Measurements from ENCODE around the gene SPTLC2. TPM values are rescaled to one million over a fixed set of nuclear protein-coding genes. Genes with fewer than 3 reads are reported as not detected.

The SPTLC2 gene
- total RNA-seq, 1 donor from 2014 or later, result 40.9 TPM

GRCh38 chr14:77612011-77612620, 4.3 kb downstream of the SPTLC2 start:
- H3K27me3 Mint-ChIP-seq, result no peaks in the 10 kb centered on the region
- H3K9me3 Mint-ChIP-seq, result no peaks in the 10 kb centered on the region
- H3K4me3 Mint-ChIP-seq, result peak overlapping the region; percentile 74
- peak overlapping the region; percentile 20 for H3K27ac Mint-ChIP-seq
- TF ChIP-seq CTCF (conservative IDR thresholded peaks at IDR 0.05), result no peak
- no peak for DNase-seq (ENCODE audit: extremely low spot score, unreplicated experiment)
- H3K4me1 Mint-ChIP-seq (ENCODE audit: unreplicated experiment), result peaks cover 30% of the 10 kb centered on the region
- peaks cover 8% of the 10 kb centered on the region for H3K36me3 Mint-ChIP-seq

GRCh38 chr14:77610553-77610952, 5.9 kb downstream of the SPTLC2 start:
- H3K4me1 Mint-ChIP-seq (ENCODE audit: unreplicated experiment), result peaks cover 26% of the 10 kb centered on the region
- no peak for TF ChIP-seq CTCF (conservative IDR thresholded peaks at IDR 0.05)
- no peaks in the 10 kb centered on the region for H3K27me3 Mint-ChIP-seq
- peaks cover 8% of the 10 kb centered on the region for H3K36me3 Mint-ChIP-seq
- H3K4me3 Mint-ChIP-seq, result no peak overlapping the region
- DNase-seq (ENCODE audit: extremely low spot score, unreplicated experiment), result no peak
- no peaks in the 10 kb centered on the region for H3K9me3 Mint-ChIP-seq
- no peak overlapping the region for H3K27ac Mint-ChIP-seq

DNA sequence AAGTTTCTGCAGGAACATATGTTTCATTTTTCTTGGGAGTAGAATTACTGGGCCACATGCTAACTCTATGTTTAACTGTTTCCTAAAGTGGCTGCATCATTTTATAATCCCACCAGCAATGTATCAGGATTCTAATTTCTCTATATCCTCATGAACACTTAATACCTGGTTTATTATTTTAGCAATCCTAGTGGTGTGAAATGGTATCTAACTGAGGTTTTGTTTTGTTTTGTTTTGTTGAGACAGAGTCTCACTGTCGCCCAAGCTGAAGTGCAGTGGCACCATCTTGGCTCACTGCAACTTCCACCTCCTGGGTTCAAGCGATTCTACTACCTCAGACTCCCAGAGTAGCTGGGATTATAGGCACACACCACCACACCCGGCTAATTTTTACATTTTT, 6.5 kb downstream of the SPTLC2 start:
- peak; percentile 37 for TF ChIP-seq CTCF (conservative IDR thresholded peaks at IDR 0.05)
- peaks cover 5% of the 10 kb centered on the region for H3K36me3 Mint-ChIP-seq
- H3K4me3 Mint-ChIP-seq, result no peak overlapping the region
- DNase-seq (ENCODE audit: extremely low spot score, unreplicated experiment), result no peak
- peaks cover 24% of the 10 kb centered on the region for H3K4me1 Mint-ChIP-seq (ENCODE audit: unreplicated experiment)
- H3K9me3 Mint-ChIP-seq, result no peaks in the 10 kb centered on the region
- H3K27me3 Mint-ChIP-seq, result no peaks in the 10 kb centered on the region
- H3K27ac Mint-ChIP-seq, result no peak overlapping the region

GRCh38 chr14:77607741-77608302, 8.6 kb downstream of the SPTLC2 start:
- no peak overlapping the region for H3K4me3 Mint-ChIP-seq
- DNase-seq (ENCODE audit: extremely low spot score, unreplicated experiment), result no peak
- peak overlapping the region; percentile 4 for H3K27ac Mint-ChIP-seq
- H3K36me3 Mint-ChIP-seq, result peaks cover 4% of the 10 kb centered on the region
- H3K9me3 Mint-ChIP-seq, result no peaks in the 10 kb centered on the region
- no peak for TF ChIP-seq CTCF (conservative IDR thresholded peaks at IDR 0.05)
- H3K4me1 Mint-ChIP-seq (ENCODE audit: unreplicated experiment), result peaks cover 18% of the 10 kb centered on the region
- H3K27me3 Mint-ChIP-seq, result no peaks in the 10 kb centered on the region

- no peak for DNase-seq (ENCODE audit: extremely low spot score, unreplicated experiment)
- H3K9me3 Mint-ChIP-seq, result peaks cover 11% of the 10 kb centered on the region
These were observed 11.0 kb downstream of the SPTLC2 start for GRCh38 chr14:77605392-77605972.

More at GRCh38 chr14:77605392-77605972, 11.0 kb downstream of the SPTLC2 start:
- Mint-ChIP-seq H3K4me1 (ENCODE audit: unreplicated experiment) (peaks cover 18% of the 10 kb centered on the region), H3K36me3 (peaks cover 5% of the 10 kb centered on the region), H3K27me3 (no peaks in the 10 kb centered on the region), H3K27ac (peak overlapping the region; percentile 79), H3K4me3 (peak overlapping the region; percentile 8)
- no peak for TF ChIP-seq CTCF (conservative IDR thresholded peaks at IDR 0.05)
